PC-3 (cell line): Measurements from ENCODE around the gene C3orf70.

Experiments used
- EZH2phosphoT487 ChIP-seq: fragments of 300-600 bp; sonication (generic); IDR thresholded peaks from 2 replicates; pipeline ENCODE4 v1.6.1; 2018; ENCODE audit warnings: mild to moderate bottlenecking, antibody characterized with exemption, low read length, borderline replicate concordance
- TF ChIP-seq, protein P1 (sequence below): fragments of 300-600 bp; sonication (generic); conservative IDR thresholded peaks from 2 replicates; pipeline ENCODE4 v1.5.1; 2017; ENCODE audit warnings: antibody characterized with exemption, low read depth, mild to moderate bottlenecking, low read length

DNA sequence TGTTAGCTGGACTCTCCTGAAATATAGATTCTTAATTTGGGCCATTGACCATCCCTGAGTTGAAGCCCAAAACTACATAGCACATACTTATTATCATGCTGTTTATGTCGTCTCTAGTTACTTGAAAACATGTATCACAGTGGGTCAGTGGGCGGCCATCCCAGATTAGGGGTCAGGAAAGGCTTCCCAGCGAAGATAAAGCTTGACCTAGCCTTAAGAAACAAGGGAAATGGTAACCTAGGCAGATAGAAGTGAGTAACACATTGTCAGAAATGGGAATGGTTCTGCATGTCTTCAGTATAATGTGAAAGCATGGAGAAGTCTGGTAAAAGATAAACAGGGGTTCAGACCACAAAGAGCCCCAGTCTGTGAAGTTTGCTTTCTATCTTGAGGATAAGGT lies 124.7 kb downstream of the C3orf70 start:
- TF ChIP-seq, protein P1, sequence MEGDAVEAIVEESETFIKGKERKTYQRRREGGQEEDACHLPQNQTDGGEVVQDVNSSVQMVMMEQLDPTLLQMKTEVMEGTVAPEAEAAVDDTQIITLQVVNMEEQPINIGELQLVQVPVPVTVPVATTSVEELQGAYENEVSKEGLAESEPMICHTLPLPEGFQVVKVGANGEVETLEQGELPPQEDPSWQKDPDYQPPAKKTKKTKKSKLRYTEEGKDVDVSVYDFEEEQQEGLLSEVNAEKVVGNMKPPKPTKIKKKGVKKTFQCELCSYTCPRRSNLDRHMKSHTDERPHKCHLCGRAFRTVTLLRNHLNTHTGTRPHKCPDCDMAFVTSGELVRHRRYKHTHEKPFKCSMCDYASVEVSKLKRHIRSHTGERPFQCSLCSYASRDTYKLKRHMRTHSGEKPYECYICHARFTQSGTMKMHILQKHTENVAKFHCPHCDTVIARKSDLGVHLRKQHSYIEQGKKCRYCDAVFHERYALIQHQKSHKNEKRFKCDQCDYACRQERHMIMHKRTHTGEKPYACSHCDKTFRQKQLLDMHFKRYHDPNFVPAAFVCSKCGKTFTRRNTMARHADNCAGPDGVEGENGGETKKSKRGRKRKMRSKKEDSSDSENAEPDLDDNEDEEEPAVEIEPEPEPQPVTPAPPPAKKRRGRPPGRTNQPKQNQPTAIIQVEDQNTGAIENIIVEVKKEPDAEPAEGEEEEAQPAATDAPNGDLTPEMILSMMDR = no peak
- no peak for TF ChIP-seq EZH2phosphoT487
